GM11168 (cell line): ENCODE measurements around the gene ATP5PF.
"Not testable (repeated sequence)": the region's sequence is repeated elsewhere in the genome, so short reads cannot be mapped to it uniquely, and the experiment has no call there.

Experiments
- in situ Hi-C: fragments of 300-500 bp; cut with MboI; formaldehyde crosslinking; loops from one replicate; pipeline ENCODE4 v1.12.0; 2022; ENCODE audit warnings: low sequenced_read_pairs; ENCODE audit not compliant: unreplicated experiment

Gene ATP5PF

DNA sequence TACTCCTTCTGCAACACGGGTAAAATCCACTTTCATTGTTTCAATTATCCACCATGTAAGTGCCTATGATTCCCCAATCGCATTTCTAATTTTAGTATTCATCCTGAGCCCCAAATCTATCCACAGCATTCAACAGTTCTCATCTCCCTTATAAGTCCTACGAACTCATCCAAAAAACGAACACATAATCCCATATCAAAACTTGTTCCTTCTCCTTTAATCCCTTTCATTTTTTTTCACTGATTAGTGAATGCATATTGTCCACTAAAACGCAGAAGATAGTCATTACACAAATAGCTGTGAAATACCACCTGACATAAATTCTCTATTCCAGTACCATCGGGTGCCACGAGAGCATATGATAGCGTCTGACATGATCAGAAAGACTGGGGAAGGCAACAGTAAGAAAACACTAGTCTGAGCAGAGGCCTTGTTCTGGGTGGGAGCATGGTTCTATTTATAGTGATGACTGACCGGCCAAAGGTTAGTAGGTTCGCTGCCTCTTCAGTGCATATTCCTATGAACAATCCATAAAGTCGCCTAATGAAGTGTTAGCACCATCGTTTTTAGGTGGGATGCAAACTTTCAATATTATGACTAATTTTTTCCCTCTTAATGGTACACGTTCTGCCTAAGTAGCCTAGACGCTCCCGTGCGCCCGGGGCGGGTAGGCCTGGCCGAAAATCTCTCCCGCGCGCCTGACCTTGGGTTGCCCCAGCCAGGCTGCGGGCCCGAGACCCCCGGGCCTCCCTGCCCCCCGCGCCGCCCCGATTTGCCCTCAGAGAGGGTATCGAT lies 648 bp downstream of the ATP5PF start:
- in situ Hi-C loops = loop anchor here (25.0 kb wide), 1 partner anchor 322 kb away; no protein-coding TSS in a partner anchor

- in situ Hi-C loops = loop anchor here (25.0 kb wide), 1 partner anchor 320 kb away; no protein-coding TSS in a partner anchor
Measured at GRCh38 chr21:25732091-25732760, 2.5 kb downstream of the ATP5PF start.

DNA sequence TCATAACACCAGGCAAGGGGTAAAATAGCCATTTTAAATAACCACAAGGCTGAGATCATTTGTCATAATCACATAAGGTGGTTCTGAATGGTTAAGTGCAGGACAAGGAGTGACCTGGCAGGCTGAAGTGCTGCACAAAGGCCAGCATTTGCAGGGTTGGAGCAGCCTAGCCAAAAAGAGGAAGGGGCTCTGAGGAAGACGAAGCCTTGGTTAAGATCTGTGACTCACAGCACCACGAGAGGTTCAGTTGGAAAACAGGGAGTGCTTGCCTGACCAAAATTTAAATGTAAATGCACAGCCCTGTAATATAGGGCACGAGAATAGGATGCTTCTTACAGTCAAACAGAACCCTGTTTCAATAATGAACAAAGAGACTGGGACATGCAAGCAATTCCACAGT lies 12.1 kb downstream of the ATP5PF start:
- in situ Hi-C loops = no loop called here

DNA sequence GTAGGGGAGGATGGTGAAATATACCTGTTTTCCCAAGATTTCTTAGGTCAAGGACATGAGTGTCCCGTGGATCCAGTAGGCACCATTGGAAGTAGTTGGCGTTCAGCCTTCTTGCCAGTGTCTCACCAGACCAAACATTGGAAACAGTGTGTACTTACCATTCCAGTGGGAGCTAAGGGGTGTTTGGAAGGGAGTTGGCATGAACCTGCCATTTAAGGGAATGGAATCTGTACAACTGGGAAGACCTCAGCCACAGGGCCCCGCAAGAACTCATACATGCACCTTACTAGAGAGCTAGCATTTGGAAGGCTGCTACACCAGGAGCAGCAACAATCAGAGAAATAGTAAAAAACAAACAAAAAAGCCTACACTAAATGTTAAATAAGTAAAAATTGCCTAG lies 12.7 kb downstream of the ATP5PF start:
- in situ Hi-C loops = no loop called here

DNA sequence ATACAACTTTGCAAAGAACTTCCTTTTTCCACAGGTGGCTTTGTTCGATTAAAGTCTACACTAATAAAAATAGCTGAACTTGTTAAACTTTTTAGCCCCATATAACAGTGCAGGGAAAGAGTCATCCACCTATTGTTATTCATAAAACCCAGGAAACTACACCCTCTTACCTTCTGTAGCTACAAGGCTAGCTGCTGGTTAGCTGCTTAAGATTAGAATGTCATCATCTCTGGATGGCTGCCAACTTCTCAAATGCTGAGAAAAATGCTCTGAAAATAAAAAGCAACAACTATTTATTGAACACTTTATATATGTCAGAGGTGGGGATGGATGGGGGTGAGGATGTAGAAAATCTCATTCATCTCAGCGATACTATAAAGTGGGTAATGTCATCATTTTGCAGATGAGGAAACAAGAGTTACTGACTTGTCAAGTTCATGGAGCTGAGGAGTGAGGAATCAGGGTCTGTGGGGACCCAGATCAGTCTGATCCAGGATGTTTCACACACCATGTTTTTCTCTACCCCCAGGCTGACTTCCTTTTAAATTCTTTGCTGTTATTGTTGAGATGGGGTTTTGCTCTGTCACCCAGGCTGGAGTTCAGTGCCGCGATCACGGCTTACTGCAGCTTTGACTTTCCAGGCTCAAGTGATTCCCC lies 17.1 kb downstream of the ATP5PF start:
- in situ Hi-C loops = no loop called here

- in situ Hi-C loops = not testable (repeated sequence)
Measured at GRCh38 chr21:25714066-25714465, 20.6 kb downstream of the ATP5PF start.

- in situ Hi-C loops = no loop called here
Measured at GRCh38 chr21:25710550-25710949, 24.2 kb downstream of the ATP5PF start.

DNA sequence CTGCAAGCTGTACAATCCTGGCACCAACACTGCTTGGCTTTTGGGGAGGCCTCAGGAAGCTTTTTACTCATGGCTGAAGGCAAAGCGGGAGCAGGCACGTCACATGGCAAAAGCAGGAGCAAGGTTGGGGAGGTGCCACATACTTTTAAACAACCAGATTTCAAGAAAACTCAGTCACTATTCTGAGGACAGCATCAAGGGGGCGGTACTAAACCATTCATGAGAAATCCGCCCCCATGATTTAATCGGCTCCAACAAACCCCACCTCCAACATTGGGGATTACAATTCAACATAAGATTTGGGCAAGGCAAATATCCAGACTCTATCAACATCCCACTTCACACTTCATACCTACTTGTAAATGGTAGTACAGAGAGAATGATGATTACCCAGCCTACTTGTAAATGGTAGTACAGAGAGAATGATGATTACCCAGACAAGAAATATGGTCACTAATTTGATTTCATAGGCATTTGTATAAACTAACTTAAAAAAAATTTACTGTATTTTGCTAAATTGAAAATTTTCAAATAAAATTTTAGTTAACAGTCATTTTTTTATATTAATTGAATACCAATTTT lies 24.9 kb downstream of the ATP5PF start:
- in situ Hi-C loops = loop anchor here (5.0 kb wide), 1 partner anchor 97 kb away; no protein-coding TSS in a partner anchor

DNA sequence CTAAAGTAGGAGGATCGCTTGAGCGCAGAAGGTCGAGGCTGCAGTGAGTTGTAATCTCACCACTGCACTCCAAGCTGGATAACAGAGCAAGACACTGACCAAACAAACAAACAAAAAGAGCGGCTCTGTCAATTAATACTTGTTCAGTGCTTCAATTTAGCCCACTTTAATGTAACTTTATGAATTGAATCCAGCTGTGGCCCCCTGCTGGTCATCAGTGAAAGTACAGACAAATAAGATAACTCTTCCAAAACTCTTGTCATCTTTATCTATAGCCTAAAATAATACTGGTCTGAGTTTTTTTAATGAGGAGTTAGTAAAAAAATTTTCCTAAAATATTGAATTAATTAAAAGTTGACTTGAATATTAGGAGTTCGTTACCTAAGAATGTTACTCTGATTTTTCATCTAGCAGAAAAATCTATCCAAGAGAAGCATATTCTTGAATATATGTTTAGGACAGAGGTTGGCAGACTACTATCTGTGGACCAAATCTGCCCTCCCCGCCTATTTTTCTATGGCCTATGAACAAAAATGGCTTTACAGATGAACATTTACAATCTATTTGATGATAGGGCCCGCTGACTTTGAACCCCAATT lies 26.1 kb downstream of the ATP5PF start:
- in situ Hi-C loops = loop anchor here (5.0 kb wide), 1 partner anchor 96 kb away; no protein-coding TSS in a partner anchor

- in situ Hi-C loops = no loop called here
Measured at GRCh38 chr21:25701529-25701928, 33.2 kb downstream of the ATP5PF start.

GRCh38 chr21:25700741-25701140 lies 34.0 kb downstream of the ATP5PF start:
- in situ Hi-C loops = no loop called here

- in situ Hi-C loops = not testable (repeated sequence)
Measured at GRCh38 chr21:25695461-25695860, 39.2 kb downstream of the ATP5PF start.

DNA sequence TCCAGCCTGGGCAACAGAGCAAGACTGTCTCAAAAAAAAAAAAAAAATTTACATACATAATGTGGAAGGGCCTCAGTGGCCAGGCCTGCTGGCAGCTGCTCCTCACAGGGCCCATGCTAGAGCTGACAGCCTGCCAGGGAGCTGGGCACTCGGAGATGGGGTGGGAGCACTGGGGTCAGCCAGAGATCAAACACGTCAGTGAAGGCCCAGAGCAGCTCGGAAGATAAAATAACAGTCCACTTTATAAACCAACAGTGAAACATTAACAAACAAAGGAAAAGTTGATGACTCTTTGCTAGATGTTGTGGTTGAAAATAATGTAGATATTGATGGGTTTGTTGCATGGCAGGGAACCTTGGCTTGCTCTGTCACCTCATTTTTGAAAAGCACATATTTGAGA lies 42.7 kb downstream of the ATP5PF start:
- in situ Hi-C loops = no loop called here

- in situ Hi-C loops = no loop called here
Measured at GRCh38 chr21:25689226-25689625, 45.5 kb downstream of the ATP5PF start.

DNA sequence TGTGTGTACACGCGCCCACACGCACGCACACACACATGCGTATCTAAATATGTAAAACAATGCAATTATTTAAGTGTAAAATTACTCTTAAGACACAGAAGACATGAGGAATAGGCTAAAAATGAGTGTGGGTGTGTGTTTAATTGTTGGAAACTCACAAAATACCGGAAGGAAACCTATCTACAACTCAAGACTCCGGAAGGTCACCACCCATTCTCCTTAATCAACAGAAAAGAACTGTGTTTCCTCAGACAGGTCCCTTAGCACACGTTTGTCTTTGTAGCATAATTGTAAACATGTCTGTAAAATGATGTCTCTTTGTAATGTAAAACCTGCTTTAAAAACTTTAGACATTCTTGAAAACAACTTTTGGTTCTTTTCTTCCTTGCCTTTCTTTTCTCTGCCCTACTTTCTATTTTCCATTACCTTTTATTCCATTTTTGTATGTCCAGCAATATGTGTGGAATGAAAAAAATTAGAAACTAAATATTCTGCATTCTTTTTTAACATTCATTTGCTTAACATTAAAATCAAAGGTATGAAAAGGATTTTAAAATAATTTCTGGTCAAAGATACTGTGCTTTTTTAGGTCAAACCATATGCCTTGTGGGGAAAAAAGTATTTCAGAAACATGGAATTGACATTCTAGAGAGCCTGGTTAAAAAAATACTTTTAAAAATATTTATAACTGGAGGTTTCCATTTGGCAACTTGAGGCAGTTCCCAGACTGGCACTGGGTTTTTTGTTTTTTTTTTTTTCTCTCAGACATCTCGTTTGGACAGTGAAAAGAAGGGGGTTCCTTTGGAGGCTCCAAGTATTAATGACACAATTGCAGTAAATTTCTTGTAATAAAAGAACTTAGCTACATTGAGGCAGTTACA lies 46.2 kb downstream of the ATP5PF start:
- in situ Hi-C loops = no loop called here

- in situ Hi-C loops = no loop called here
Measured at GRCh38 chr21:25687787-25688186, 46.9 kb downstream of the ATP5PF start.

DNA sequence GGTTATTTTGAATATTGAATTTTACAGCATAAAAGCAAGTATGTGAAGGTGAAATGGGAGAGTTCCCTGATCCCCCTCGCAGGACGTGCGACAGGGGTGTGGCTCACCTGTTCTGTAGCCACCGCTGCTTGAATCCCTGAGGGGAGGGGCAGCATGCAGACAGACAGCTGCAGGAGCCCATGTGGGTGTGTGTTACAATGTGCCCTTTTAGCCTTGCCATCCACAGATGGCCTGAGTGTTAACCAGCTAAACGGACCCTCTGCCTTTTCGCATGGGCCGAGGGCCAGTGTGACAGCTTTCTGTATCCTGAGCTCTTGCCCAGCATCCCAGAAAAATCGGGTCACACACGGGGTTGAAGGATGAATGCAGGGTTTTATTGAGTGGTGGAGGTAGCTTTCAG lies 52.3 kb downstream of the ATP5PF start:
- in situ Hi-C loops = no loop called here

- in situ Hi-C loops = no loop called here
Measured at GRCh38 chr21:25676451-25676850, 58.3 kb downstream of the ATP5PF start.
